HepG2 (cell line): Measurements from ENCODE around the gene NAALAD2. TPM values are rescaled to one million over a fixed set of nuclear protein-coding genes. Genes with fewer than 3 reads are reported as not detected.

Source experiments
- CBX2 ChIP-seq, 2 experiments: fragments of 200-600 bp in 1 of 2; sonication (generic); formaldehyde crosslinking in 1 of 2; IDR thresholded peaks; 2 replicates each; pipeline versions ENCODE4 v1.7.0 to v1.8.1; 2018 to 2022; ENCODE audit warnings: low read depth in 2 of 2, low read length in 1 of 2, mild to moderate bottlenecking in 1 of 2, missing genetic modification reagents in 1 of 2
- CEBPB ChIP-seq: IDR thresholded peaks from 2 replicates; pipeline ENCODE4 v1.6.1; 2011; ENCODE audit warnings: low read depth, low read length, improper control_type of control experiment, borderline replicate concordance
- HMG20B ChIP-seq: conservative IDR thresholded peaks from 2 replicates; pipeline ENCODE4 v1.6.1; 2016; ENCODE audit warnings: missing genetic modification reagents, missing compliant biosample characterization
- KDM2A ChIP-seq: sonication (generic); formaldehyde crosslinking; IDR thresholded peaks from 2 replicates; pipeline ENCODE4 v1.4.0; 2020; ENCODE audit warnings: low read depth, missing genetic modification reagents, borderline replicate concordance
- MXI1 ChIP-seq: IDR thresholded peaks from 3 replicates; pipeline ENCODE4 v1.6.1; 2012; ENCODE audit warnings: low read depth, low read length, inconsistent platforms, borderline replicate concordance
- NR2F6 ChIP-seq, 2 experiments: IDR thresholded peaks; 2 replicates each; pipeline ENCODE4 v1.6.1; 2016; ENCODE audit warnings: antibody characterized with exemption in 1 of 2, mild to moderate bottlenecking in 1 of 2
- SALL2 ChIP-seq: sonication (generic); formaldehyde crosslinking; IDR thresholded peaks from 2 replicates; pipeline ENCODE4 v1.8.1; 2023; ENCODE audit warnings: mild to moderate bottlenecking, missing genetic modification reagents, inconsistent platforms
- SIX1 ChIP-seq: sonication (generic); formaldehyde crosslinking; IDR thresholded peaks from 2 replicates; pipeline ENCODE4 v1.4.0; 2020; ENCODE audit warnings: missing genetic modification reagents, borderline replicate concordance
- TOE1 ChIP-seq: sonication (generic); formaldehyde crosslinking; IDR thresholded peaks from 2 replicates; pipeline ENCODE4 v1.4.0; 2020; ENCODE audit warnings: mild to moderate bottlenecking, missing genetic modification reagents
- TP53 ChIP-seq: sonication (generic); formaldehyde crosslinking; conservative IDR thresholded peaks from 2 replicates; pipeline ENCODE4 v1.4.0; 2020; ENCODE audit warnings: missing genetic modification reagents
- TRAFD1 ChIP-seq: sonication (generic); formaldehyde crosslinking; IDR thresholded peaks from 2 replicates; pipeline ENCODE4 v1.5.1; 2020; ENCODE audit warnings: missing genetic modification reagents, mild to moderate bottlenecking, borderline replicate concordance
- ZFP41 ChIP-seq: sonication (generic); formaldehyde crosslinking; IDR thresholded peaks from 2 replicates; pipeline ENCODE4 v1.4.0; 2020; ENCODE audit warnings: mild to moderate bottlenecking, missing genetic modification reagents, borderline replicate concordance
- ZNF337 ChIP-seq: sonication (generic); formaldehyde crosslinking; IDR thresholded peaks from 2 replicates; pipeline ENCODE4 v1.5.1; 2020; ENCODE audit warnings: missing genetic modification reagents, low read depth, mild to moderate bottlenecking, borderline replicate concordance
- ZNF432 ChIP-seq: sonication (generic); formaldehyde crosslinking; IDR thresholded peaks from 2 replicates; pipeline ENCODE4 v1.5.0; 2020; ENCODE audit warnings: missing genetic modification reagents, mild to moderate bottlenecking, borderline replicate concordance
- ZNF556 ChIP-seq: sonication (generic); formaldehyde crosslinking; IDR thresholded peaks from 2 replicates; pipeline ENCODE4 v1.4.0; 2020; ENCODE audit warnings: mild to moderate bottlenecking, missing genetic modification reagents, borderline replicate concordance
- ZNF574 ChIP-seq: sonication (generic); formaldehyde crosslinking; IDR thresholded peaks from 2 replicates; pipeline ENCODE4 v1.4.0; 2020; ENCODE audit warnings: missing genetic modification reagents
- ZNF660 ChIP-seq: sonication (generic); formaldehyde crosslinking; IDR thresholded peaks from 2 replicates; pipeline ENCODE4 v1.5.1; 2020; ENCODE audit warnings: mild to moderate bottlenecking, low read depth, missing genetic modification reagents, borderline replicate concordance
- polyA plus RNA-seq, 8 experiments: library from polyadenylated mRNA; depleted of rRNA in 3 of 8; stranded (reverse) in 7 of 8; unstranded in 1 of 8; fragments of >200 nt; fragmentation: Illumina TruSeq in 4 of 8; extraction: Trizol in 4 of 8; gene quantifications; 2 replicates each; pipeline versions ENCODE4 v1.2.1 to v1.2.3, GENCODE V29; 2011 to 2016; ENCODE audit warnings: low read depth in 4 of 8, missing spikeins in 1 of 8, mixed read lengths in 1 of 8; ENCODE audit not compliant: insufficient read depth in 1 of 8
- total RNA-seq, 5 experiments: library from RNA; depleted of rRNA; stranded (reverse); fragments of >200 nt; fragmentation: Illumina TruSeq; extraction: Trizol; gene quantifications; 2 replicates each; pipeline ENCODE4 v1.2.3, GENCODE V29; 2016; ENCODE audit warnings: low read depth in 1 of 5
- TF ChIP-seq, protein P1 (sequence below): IDR thresholded peaks from 2 replicates; pipeline ENCODE4 v1.6.1; 2012; ENCODE audit warnings: low read length, improper control_type of control experiment
- TF ChIP-seq, protein P2 (sequence below): fragments of 450-650 bp; IDR thresholded peaks from 2 replicates; pipeline ENCODE4 v1.6.1; 2016

The NAALAD2 gene
- total and polyA plus RNA-seq, 2 of the 13 experiments (the other 11 are each of a cell fraction or from before 2014, with no cell fraction given) = 8.0 to 8.9 TPM

GRCh38 chr11:90222459-90223247 is 88.2 kb downstream of the NAALAD2 start, which contains the start of gene CHORDC1 (continued):
- no peak for TF ChIP-seq ZFP41
- TF ChIP-seq SIX1 (CRISPR knock-in tag) = no peak
- no peak for TF ChIP-seq ZNF337
- TF ChIP-seq MXI1 = peak; percentile 52; the same call in 1 of the 3 replicates
- no peak for TF ChIP-seq TP53
- TF ChIP-seq KDM2A (CRISPR knock-in tag) = peak; percentile 87
- TF ChIP-seq ZNF574 = peak; percentile 67
- no peak; the same call in 1 of the 2 replicates for TF ChIP-seq ZNF556 (CRISPR knock-in tag)
- TF ChIP-seq CBX2 (IDR thresholded peaks at IDR 0.05; ENCODE audit: low read depth, low read length) = no peak
- TF ChIP-seq CBX2 (CRISPR knock-in tag; IDR thresholded peaks at IDR 0.05; ENCODE audit: low read depth) = 0 out of 2 replicates have a peak, but pooled peaks have one; percentile 23
- no peak for TF ChIP-seq ZNF660 (CRISPR knock-in tag)
- TF ChIP-seq TRAFD1 (CRISPR knock-in tag) = peak; percentile 70; the same call in 1 of the 2 replicates
- TF ChIP-seq SALL2 = no peak
- no peak for TF ChIP-seq NR2F6 (IDR thresholded peaks at IDR 0.05)
- no peak; the same call in 1 of the 2 replicates for TF ChIP-seq NR2F6 (CRISPR knock-in tag; IDR thresholded peaks at IDR 0.05)
- TF ChIP-seq HMG20B = no peak
- TF ChIP-seq, protein P1, sequence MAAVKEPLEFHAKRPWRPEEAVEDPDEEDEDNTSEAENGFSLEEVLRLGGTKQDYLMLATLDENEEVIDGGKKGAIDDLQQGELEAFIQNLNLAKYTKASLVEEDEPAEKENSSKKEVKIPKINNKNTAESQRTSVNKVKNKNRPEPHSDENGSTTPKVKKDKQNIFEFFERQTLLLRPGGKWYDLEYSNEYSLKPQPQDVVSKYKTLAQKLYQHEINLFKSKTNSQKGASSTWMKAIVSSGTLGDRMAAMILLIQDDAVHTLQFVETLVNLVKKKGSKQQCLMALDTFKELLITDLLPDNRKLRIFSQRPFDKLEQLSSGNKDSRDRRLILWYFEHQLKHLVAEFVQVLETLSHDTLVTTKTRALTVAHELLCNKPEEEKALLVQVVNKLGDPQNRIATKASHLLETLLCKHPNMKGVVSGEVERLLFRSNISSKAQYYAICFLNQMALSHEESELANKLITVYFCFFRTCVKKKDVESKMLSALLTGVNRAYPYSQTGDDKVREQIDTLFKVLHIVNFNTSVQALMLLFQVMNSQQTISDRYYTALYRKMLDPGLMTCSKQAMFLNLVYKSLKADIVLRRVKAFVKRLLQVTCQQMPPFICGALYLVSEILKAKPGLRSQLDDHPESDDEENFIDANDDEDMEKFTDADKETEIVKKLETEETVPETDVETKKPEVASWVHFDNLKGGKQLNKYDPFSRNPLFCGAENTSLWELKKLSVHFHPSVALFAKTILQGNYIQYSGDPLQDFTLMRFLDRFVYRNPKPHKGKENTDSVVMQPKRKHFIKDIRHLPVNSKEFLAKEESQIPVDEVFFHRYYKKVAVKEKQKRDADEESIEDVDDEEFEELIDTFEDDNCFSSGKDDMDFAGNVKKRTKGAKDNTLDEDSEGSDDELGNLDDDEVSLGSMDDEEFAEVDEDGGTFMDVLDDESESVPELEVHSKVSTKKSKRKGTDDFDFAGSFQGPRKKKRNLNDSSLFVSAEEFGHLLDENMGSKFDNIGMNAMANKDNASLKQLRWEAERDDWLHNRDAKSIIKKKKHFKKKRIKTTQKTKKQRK = no peak
- TF ChIP-seq ZNF432 = no peak
- TF ChIP-seq TOE1 (CRISPR knock-in tag) = no peak
- TF ChIP-seq CEBPB = no peak
- TF ChIP-seq, protein P2, sequence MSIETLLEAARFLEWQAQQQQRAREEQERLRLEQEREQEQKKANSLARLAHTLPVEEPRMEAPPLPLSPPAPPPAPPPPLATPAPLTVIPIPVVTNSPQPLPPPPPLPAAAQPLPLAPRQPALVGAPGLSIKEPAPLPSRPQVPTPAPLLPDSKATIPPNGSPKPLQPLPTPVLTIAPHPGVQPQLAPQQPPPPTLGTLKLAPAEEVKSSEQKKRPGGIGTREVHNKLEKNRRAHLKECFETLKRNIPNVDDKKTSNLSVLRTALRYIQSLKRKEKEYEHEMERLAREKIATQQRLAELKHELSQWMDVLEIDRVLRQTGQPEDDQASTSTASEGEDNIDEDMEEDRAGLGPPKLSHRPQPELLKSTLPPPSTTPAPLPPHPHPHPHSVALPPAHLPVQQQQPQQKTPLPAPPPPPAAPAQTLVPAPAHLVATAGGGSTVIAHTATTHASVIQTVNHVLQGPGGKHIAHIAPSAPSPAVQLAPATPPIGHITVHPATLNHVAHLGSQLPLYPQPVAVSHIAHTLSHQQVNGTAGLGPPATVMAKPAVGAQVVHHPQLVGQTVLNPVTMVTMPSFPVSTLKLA = no peak
